ENCODE measurements around the gene GPR180. TPM values are rescaled to one million over a fixed set of nuclear protein-coding genes. Genes with fewer than 3 reads are reported as not detected.

GPR180 gene
- total RNA-seq, 1 donor from 2014 or later, result 8.2 TPM

GRCh38 chr13:94558716-94559115, 42.9 kb upstream of the GPR180 start:
- H3K4me3 ChIP-seq (ENCODE audit: low read depth, low read length), result no peak overlapping the region
- TF ChIP-seq CTCF (conservative IDR thresholded peaks at IDR 0.05; ENCODE audit: low read depth, low read length), result no peak
- no peak for DNase-seq (ENCODE audit: low read depth)

DNA sequence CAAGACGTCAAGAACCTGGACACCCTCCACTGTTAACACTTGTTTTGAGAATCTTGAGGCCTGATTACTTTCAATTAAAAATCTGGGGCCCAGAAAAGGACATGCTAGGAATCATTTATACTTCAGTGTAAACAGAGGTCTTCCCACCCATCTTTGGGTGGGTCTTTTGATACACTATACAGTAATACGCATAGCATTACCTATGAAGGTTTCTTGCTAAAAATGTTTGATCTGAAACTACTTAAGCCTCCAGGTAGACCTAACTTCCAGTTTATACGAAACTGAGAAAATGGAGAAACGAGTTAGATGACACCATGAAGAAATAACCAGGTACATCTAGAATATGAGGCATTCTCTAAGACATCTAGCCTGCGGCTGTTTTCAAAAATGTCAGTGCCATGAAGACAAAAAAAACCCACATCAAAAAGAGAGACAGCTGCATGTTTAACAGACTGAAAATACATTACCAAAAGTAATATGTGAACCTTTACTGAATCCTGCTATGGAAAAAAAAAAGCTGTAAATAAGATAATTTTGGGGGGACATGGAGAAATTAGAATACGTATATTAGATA, 42.3 kb upstream of the GPR180 start:
- no peak for DNase-seq (ENCODE audit: low read depth)
- H3K4me3 ChIP-seq (ENCODE audit: low read depth, low read length), result no peak overlapping the region
- TF ChIP-seq CTCF (conservative IDR thresholded peaks at IDR 0.05; ENCODE audit: low read depth, low read length), result no peak

- no peak for TF ChIP-seq CTCF (conservative IDR thresholded peaks at IDR 0.05; ENCODE audit: low read depth, low read length)
- no peak overlapping the region for H3K4me3 ChIP-seq (ENCODE audit: low read depth, low read length)
- no peak for DNase-seq (ENCODE audit: low read depth)
These were observed 41.5 kb upstream of the GPR180 start for GRCh38 chr13:94560116-94560515.

GRCh38 chr13:94561126-94561525, 40.5 kb upstream of the GPR180 start:
- DNase-seq (ENCODE audit: low read depth), result no peak
- H3K4me3 ChIP-seq (ENCODE audit: low read depth, low read length), result no peak overlapping the region
- TF ChIP-seq CTCF (conservative IDR thresholded peaks at IDR 0.05; ENCODE audit: low read depth, low read length), result no peak

- TF ChIP-seq CTCF (conservative IDR thresholded peaks at IDR 0.05; ENCODE audit: low read depth, low read length), result no peak
- no peak overlapping the region for H3K4me3 ChIP-seq (ENCODE audit: low read depth, low read length)
- DNase-seq (ENCODE audit: low read depth), result no peak
These were observed 34.1 kb upstream of the GPR180 start for GRCh38 chr13:94567581-94567980.

- no peak for DNase-seq (ENCODE audit: low read depth)
- no peak overlapping the region for H3K4me3 ChIP-seq (ENCODE audit: low read depth, low read length)
- TF ChIP-seq CTCF (conservative IDR thresholded peaks at IDR 0.05; ENCODE audit: low read depth, low read length), result no peak
These were observed 33.2 kb upstream of the GPR180 start for GRCh38 chr13:94568443-94568842.

GRCh38 chr13:94569615-94570014, 32.0 kb upstream of the GPR180 start:
- H3K4me3 ChIP-seq (ENCODE audit: low read depth, low read length), result no peak overlapping the region
- DNase-seq (ENCODE audit: low read depth), result no peak
- no peak for TF ChIP-seq CTCF (conservative IDR thresholded peaks at IDR 0.05; ENCODE audit: low read depth, low read length)
